Motor neuron (in vitro differentiated cells): ENCODE measurements around the gene PDE6H. TPM values are rescaled to one million over a fixed set of nuclear protein-coding genes. Genes with fewer than 3 reads are reported as not detected.
A peak's percentile ranks its signal among the peaks of the same experiment; 100 is the strongest.

Source experiments
- ATAC-seq, 8 experiments: fragments of 200-7000 bp; cut with Tn5 transposase; replicated peaks in 6 of 8; 2 replicates each; pipeline ENCODE4 v1.8.0; 2021; ENCODE audit warnings: mild to moderate bottlenecking in 8 of 8, moderate library complexity in 8 of 8
- H3K27ac ChIP-seq, 2 donors: fragments of 250-450 bp; sonication (Bioruptor Pico); 2 replicates each; pipeline ENCODE4 v1.9.0; 2021; ENCODE audit warnings: antibody characterized with exemption in 2 of 2, mild to moderate bottlenecking in 2 of 2, moderate library complexity in 1 of 2
- H3K4me1 ChIP-seq, 2 donors: fragments of 250-450 bp; sonication (Bioruptor Pico); replicated peaks in 1 of 2; 2 replicates each; pipeline ENCODE4 v1.6.1; 2021; ENCODE audit warnings: antibody characterized with exemption in 2 of 2, mild to moderate bottlenecking in 2 of 2, moderate library complexity in 1 of 2
- H3K4me3 ChIP-seq, 5 donors: fragments of 250-450 bp; sonication (Bioruptor Pico); 2 replicates each; pipeline ENCODE4 v1.9.0; 2021; ENCODE audit warnings: antibody characterized with exemption in 5 of 5, mild to moderate bottlenecking in 5 of 5, moderate library complexity in 4 of 5
- WGBS, 10 experiments: fragments of 450-650 bp; shearing (Covaris generic); methylation state at CpG; one replicate each; pipeline ENCODE4 v1.0.0; 2022; 5-methylcytosine and 5-hydroxymethylcytosine counted together
- in situ Hi-C, 9 experiments: fragments of 400-800 bp; cut with MboI; loops; one replicate each; pipeline ENCODE4 v1.15.0; 2021; ENCODE audit warnings: low sequenced_read_pairs in 9 of 9, low pct_unique_long_range_greater_than_20kb in 2 of 9; ENCODE audit not compliant: unreplicated experiment in 9 of 9
- total RNA-seq, 8 experiments: library from RNA; unstranded; fragments of 300-600 nt; gene quantifications; 2 replicates each; pipeline versions ENCODE4 v1.2.3 to v1.2.4, GENCODE V29; 2022

The PDE6H gene
- total RNA-seq, 8 experiments from 2014 or later: not detected

- peaks cover 0 to 2% of the 10 kb centered on the region in 2 donors for H3K4me1 ChIP-seq
- ATAC-seq: no peak
- H3K4me3 ChIP-seq: no peak within 1 kb of the TSS
- no peak within 1 kb of the TSS for H3K27ac ChIP-seq
- in situ Hi-C loops: no loop called here
- WGBS, 10 experiments: 58 to 92% (median 72%) methylated on average over 1 to 3 of the region's 3 CpGs; no CpG with 5 or more reads in 3 of the 10 experiments
These were observed 34.5 kb upstream of the PDE6H start, which contains the start of gene ERP27 for GRCh38 chr12:14938301-14938700. ERP27 (minus strand) TSS chr12:14938537; CDS start chr12:14938508, 29 bp downstream.

DNA sequence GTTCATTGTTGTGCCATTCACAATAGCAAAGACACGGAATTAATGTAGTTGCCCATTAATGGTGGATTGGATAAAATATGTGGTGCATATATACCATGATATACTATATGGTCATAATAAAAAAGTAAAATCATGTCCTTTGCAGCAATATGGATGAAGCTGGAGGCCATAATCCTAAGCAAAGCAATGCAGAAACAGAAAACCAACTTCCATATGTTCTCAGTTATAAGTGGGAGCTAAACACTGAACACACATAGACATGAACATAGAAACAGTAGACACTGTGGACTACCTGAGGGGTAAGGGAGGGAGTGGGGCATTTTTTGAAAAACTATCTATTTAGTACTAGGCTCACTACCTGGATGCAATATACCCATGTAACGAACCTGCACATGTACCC is 31.5 kb upstream of the PDE6H start:
- no peak overlapping the region for H3K4me3 ChIP-seq
- WGBS, 10 experiments: 80 to 100% (median 91%) methylated on average over 1 to 2 of the region's 2 CpGs; no CpG with 5 or more reads in 2 of the 10 experiments
- in situ Hi-C loops: no loop called here
- H3K4me1 ChIP-seq: no peaks in the 10 kb centered on the region
- H3K27ac ChIP-seq: no peak overlapping the region
- ATAC-seq: no peak

DNA sequence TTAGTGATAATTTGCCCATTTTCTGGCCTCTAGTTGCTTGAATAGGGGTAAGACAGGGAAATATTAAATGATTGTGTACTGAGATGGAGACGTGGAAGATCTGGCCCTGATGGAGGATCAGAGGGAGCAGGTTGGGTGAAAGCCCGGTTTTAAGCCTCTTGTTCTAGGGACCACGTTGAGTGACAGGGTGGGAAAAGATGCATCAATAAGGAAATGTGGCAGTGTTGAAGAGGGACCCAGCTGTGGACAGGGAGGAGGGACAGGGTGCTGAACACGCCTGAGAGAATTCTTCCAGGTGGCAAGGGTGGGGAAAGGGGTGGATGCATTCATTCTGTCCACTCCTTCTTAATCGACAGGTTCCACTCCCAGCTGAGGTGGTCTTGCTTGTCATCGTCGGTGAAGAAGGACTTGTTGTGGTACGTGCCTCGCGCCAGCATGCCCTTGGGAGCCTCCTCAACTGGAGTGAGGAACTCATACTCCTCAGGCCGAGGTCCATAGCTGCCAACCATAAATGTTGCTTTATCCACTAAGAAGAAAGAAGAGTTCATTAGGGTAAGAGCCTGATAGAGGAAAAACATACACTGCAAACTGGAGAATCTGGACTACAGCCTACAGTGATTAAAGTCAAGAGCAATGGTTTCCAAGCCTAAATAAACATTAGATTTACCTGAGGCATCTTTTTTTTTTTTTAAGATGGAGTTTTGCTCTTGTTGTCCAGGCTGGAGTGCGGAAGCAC is 30.5 kb upstream of the PDE6H start:
- Histone ChIP-seq H3K27ac (no peak overlapping the region), H3K4me3 (no peak overlapping the region), H3K4me1 (no peaks in the 10 kb centered on the region)
- WGBS, 10 experiments: 40 to 100% (median 79%) methylated on average over 1 to 8 of the region's 12 CpGs; no CpG with 5 or more reads in 1 of the 10 experiments
- in situ Hi-C loops: no loop called here
- ATAC-seq: no peak

DNA sequence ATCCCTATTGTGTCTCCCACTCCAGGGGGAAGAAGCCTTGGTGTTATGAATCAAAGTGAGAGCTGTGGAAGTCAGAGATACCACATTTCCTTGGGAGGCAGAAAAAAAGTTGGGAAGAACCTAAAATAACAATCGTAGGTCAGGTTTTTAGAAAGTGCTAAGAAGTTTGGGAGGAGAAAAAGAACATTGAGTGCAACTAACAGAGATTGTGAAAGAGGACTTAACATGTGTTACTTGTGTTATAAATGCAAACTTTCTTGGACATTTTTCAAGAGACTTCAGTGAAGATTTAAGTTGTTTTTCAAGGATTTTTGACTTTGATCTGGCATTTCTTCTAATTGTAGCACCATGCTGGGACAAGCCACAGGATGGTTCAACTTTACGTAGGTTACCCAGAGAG is 26.7 kb upstream of the PDE6H start:
- Histone ChIP-seq H3K27ac (no peak overlapping the region), H3K4me3 (no peak overlapping the region), H3K4me1 (peaks cover 0 to 4% of the 10 kb centered on the region in 2 donors)
- peak in 1 of 8 experiments; percentile 20 for ATAC-seq
- in situ Hi-C loops: no loop called here
- WGBS, 10 experiments: 0 to 100% (median 71%) methylated on average over 1 to 2 of the region's 2 CpGs; no CpG with 5 or more reads in 2 of the 10 experiments

GRCh38 chr12:14946861-14947260 is 26.0 kb upstream of the PDE6H start:
- no peak overlapping the region for H3K27ac ChIP-seq

DNA sequence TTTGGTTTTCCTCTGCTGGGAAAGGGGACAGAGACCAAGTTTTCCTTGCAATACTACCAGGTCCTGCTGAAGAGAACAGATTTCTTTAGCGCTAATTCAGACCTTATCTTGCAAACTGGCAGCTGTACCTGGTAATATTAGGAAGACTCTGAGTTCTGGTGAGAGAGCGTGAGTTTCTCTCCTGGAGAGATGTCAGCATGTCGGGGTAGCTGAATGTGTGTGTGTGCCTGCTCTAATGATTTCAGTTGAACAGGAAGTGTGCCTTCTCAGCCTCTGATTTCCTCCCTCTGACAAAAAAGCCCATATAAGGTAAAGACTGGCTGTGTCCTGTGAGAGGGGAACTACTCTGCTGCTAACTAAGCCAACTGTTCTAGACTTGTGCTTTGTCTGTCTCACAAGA is 24.2 kb upstream of the PDE6H start:
- ATAC-seq: peak; percentile 60 to 94 (median 81)
- no peak overlapping the region for H3K27ac ChIP-seq

More at GRCh38 chr12:14946861-14947260, 26.0 kb upstream of the PDE6H start:
- ATAC-seq: no peak
- 90 to 100% (median 100%) methylated on average over 1 of the region's 1 CpG; no CpG with 5 or more reads in 5 of the 10 experiments for WGBS, 10 experiments
- Histone ChIP-seq H3K4me3 (no peak overlapping the region), H3K4me1 (peaks cover 0 to 4% of the 10 kb centered on the region in 2 donors)
- in situ Hi-C loops: no loop called here

GRCh38 chr12:14949631-14950030 is 23.2 kb upstream of the PDE6H start:
- no peak overlapping the region for H3K4me3 ChIP-seq
- in situ Hi-C loops: no loop called here
- WGBS, 10 experiments: 90 to 100% (median 100%) methylated on average over 1 to 4 of the region's 5 CpGs; no CpG with 5 or more reads in 5 of the 10 experiments
- ATAC-seq: no peak
- no peak overlapping the region for H3K27ac ChIP-seq
- H3K4me1 ChIP-seq: peaks cover 0 to 4% of the 10 kb centered on the region in 2 donors

More for the DNA sequence above, 24.2 kb upstream of the PDE6H start:
- 0 to 72% (median 54%) methylated on average over 1 to 3 of the region's 3 CpGs; no CpG with 5 or more reads in 2 of the 10 experiments for WGBS, 10 experiments
- Histone ChIP-seq H3K4me1 (peaks cover 0 to 4% of the 10 kb centered on the region in 2 donors), H3K4me3 (no peak overlapping the region)
- in situ Hi-C loops: no loop called here

DNA sequence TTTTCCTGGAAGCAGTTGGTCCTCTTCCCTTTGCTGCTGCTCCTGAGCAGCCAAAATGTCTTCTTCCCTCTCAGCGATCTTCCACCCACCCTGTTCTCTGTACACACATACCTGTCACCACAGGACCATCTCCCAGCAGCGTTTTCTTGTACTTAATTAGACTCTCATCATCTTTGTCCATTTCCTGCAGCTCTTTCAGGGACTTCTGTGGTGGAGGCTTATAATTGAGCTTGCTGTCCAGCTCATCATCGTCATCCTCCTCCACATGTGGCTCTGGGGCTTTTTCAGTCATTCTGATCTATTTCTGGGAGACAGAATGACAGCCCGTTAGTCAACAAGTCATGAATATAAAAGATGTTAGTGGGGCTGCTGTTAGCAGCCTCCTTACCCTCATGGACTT is 22.4 kb upstream of the PDE6H start:
- Histone ChIP-seq H3K4me1 (peaks cover 0 to 4% of the 10 kb centered on the region in 2 donors), H3K4me3 (no peak overlapping the region), H3K27ac (no peak overlapping the region)
- peak in 3 of 8 experiments; percentile 11 to 34 (median 15) for ATAC-seq
- in situ Hi-C loops: no loop called here
- WGBS, 10 experiments: 5 to 88% (median 62%) methylated on average over 3 to 4 of the region's 4 CpGs; no CpG with 5 or more reads in 2 of the 10 experiments

DNA sequence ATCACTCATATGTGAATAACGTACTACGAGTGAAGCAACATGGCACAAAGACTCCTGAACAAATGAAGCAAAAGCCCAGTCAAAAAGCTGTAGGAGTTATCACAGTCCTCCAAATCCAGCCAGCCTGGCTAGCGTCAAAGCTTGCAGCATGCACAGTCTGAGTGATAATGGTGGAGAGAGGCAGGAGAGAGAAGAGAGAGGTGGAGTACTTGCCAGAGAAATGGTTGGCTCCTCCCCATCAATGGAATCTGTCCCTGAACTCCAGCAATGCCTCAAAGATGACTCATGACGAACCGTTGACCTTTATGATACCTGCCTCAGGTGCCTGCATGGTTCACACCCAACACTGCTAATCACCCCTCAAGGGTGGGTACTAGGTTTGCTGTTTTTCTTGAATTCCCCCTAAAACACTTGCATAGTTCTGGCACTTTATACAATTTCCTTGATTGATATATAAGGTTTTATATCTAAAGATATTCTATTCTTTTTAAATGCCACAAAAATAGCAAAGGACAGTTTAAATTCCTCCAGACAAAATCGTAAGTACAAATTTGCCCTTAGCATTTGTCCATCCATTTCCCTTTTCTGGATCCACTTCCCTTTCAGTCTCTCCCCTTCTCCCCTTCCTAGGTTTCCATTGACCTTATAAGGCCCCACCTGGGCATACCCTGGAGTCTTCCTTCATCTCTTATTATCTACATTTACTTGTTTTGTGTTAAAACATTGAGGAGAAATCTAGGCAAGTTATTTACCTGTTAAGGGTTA is 21.7 kb upstream of the PDE6H start:
- 48 to 96% (median 74%) methylated on average over 2 to 5 of the region's 6 CpGs; no CpG with 5 or more reads in 1 of the 10 experiments for WGBS, 10 experiments
- in situ Hi-C loops: no loop called here
- no peak overlapping the region for H3K4me3 ChIP-seq
- H3K27ac ChIP-seq: no peak overlapping the region
- peak in 3 of 8 experiments; percentile 50 to 63 (median 56) for ATAC-seq
- peaks cover 0 to 4% of the 10 kb centered on the region in 2 donors for H3K4me1 ChIP-seq

DNA sequence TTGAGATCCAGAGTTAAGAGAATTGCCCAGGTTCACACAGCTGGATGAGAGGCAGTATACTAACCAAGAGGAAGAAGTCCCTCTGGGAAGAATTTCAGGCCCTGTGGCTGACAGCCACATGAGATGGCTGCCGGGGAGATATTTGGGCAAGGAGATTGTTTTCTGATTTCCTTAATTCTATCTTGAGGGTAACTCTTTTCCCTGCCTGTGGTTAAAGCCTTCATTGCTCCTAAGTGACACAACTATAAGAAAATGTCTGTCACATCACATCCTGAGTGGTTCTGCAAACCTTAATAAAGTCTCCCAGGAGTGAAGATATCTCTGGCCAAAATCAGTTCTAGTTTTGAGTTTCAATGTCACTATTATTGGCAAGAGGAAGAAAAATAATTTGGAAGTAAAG is 21.0 kb upstream of the PDE6H start:
- no peak overlapping the region for H3K27ac ChIP-seq
- in situ Hi-C loops: no loop called here
- WGBS, 10 experiments: 0 to 100% (median 20%) methylated on average over 1 of the region's 1 CpG; no CpG with 5 or more reads in 3 of the 10 experiments

GRCh38 chr12:14952299-14952921 is 20.4 kb upstream of the PDE6H start:
- Histone ChIP-seq H3K4me1 (peaks cover 0 to 4% of the 10 kb centered on the region in 2 donors), H3K4me3 (no peak overlapping the region), H3K27ac (no peak overlapping the region)
- 17 to 90% (median 79%) methylated on average over 1 to 7 of the region's 7 CpGs; no CpG with 5 or more reads in 2 of the 10 experiments for WGBS, 10 experiments
- ATAC-seq: peak in 7 of 8 experiments; percentile 48 to 85 (median 69)
- in situ Hi-C loops: no loop called here

More for the DNA sequence above, 21.0 kb upstream of the PDE6H start:
- no peak overlapping the region for H3K4me3 ChIP-seq
- peaks cover 0 to 4% of the 10 kb centered on the region in 2 donors for H3K4me1 ChIP-seq
- no peak for ATAC-seq

GRCh38 chr12:14953752-14954151 is 19.1 kb upstream of the PDE6H start:
- Histone ChIP-seq H3K4me1 (peaks cover 0 to 4% of the 10 kb centered on the region in 2 donors), H3K27ac (no peak overlapping the region), H3K4me3 (no peak overlapping the region)
- in situ Hi-C loops: no loop called here
- ATAC-seq: no peak
- WGBS, 10 experiments: 20 to 75% (median 55%) methylated on average over 1 of the region's 1 CpG; no CpG with 5 or more reads in 4 of the 10 experiments
